Heart left ventricle (tissue), 16 donors: Measurements from ENCODE around the gene ATG16L2. TPM values are rescaled to one million over a fixed set of nuclear protein-coding genes. Genes with fewer than 3 reads are reported as not detected.

Experiments used
- ATAC-seq, 4 donors: fragments of 200-7000 bp; cut with Tn5 transposase; one replicate each; pipeline ENCODE4 v1.9.1; 2020 to 2022; ENCODE audit warnings: moderate library complexity in 4 of 4, mild to moderate bottlenecking in 3 of 4, moderate number of reproducible peaks in 1 of 4
- DNase-seq, 5 donors: peaks; one replicate each; pipeline ENCODE4 v3.0.0-alpha.2; 2020
- H3K27ac ChIP-seq, 12 donors: fragments of 200-600 bp; sonication (generic) in 4 of 12; one replicate each; pipeline versions ENCODE4 v1.5.0 to v1.8.0; 2016 to 2022; ENCODE audit warnings: mild to moderate bottlenecking in 2 of 12
- H3K27me3 ChIP-seq, 9 donors: fragments of 200-600 bp; sonication (generic) in 2 of 9; one replicate each; pipeline versions ENCODE4 v1.5.1 to v1.8.0; 2016 to 2022; ENCODE audit warnings: mild to moderate bottlenecking in 3 of 9
- H3K36me3 ChIP-seq, 9 donors: fragments of 200-600 bp; sonication (generic) in 2 of 9; one replicate each; pipeline versions ENCODE4 v1.5.0 to v1.8.0; 2018 to 2022; ENCODE audit warnings: mild to moderate bottlenecking in 2 of 9
- H3K4me1 ChIP-seq, 12 donors: fragments of 200-600 bp; sonication (generic) in 4 of 12; one replicate each; pipeline versions ENCODE4 v1.5.0 to v1.8.0; 2016 to 2022; ENCODE audit warnings: mild to moderate bottlenecking in 3 of 12
- H3K4me3 ChIP-seq, 12 donors: fragments of 200-600 bp; sonication (generic) in 4 of 12; one replicate each; pipeline versions ENCODE4 v1.5.0 to v1.8.0; 2017 to 2022; ENCODE audit warnings: mild to moderate bottlenecking in 9 of 12, moderate library complexity in 4 of 12
- H3K9me3 ChIP-seq, 12 donors: fragments of 200-600 bp; sonication (generic) in 4 of 12; one replicate each; pipeline versions ENCODE4 v1.5.0 to v1.8.0; 2016 to 2022; ENCODE audit warnings: mild to moderate bottlenecking in 1 of 12
- CTCF ChIP-seq, 12 donors: fragments of 200-600 bp; sonication (generic) in 4 of 12; IDR thresholded peaks; one replicate each; pipeline versions ENCODE4 v1.5.0 to v1.8.0; 2018 to 2022; ENCODE audit warnings: antibody characterized with exemption in 12 of 12, mild to moderate bottlenecking in 5 of 12
- POLR2A ChIP-seq, 2 donors: fragments of 450-650 bp; IDR thresholded peaks; one replicate each; pipeline ENCODE4 v1.6.1; 2017; ENCODE audit warnings: antibody characterized with exemption in 2 of 2, mild to moderate bottlenecking in 2 of 2, moderate library complexity in 2 of 2
- WGBS, 4 donors: extraction: QIAGEN DNeasy Blood & Tissue Kit in 2 of 4; methylation state at CpG; one replicate each; pipeline versions ENCODE4 v1.1.5 to v1.1.7; 2013 to 2018; 5-methylcytosine and 5-hydroxymethylcytosine counted together
- intact Hi-C, 10 donors: fragments of 100-400 bp; cut with DNase I; formaldehyde crosslinking; loops; one replicate each; pipeline versions ENCODE4 v1.11.1 to v1.14.2; 2022
- polyA plus RNA-seq, 2 donors: library from polyadenylated mRNA; stranded (reverse); fragments of 200-250 nt; gene quantifications; one replicate each; pipeline ENCODE4 v1.2.3, GENCODE V29; 2013
- total RNA-seq, 9 donors: library from RNA; depleted of rRNA in 2 of 9; stranded (reverse); fragments of >200 nt in 2 of 9; fragmentation: NEBNext Ultra II Directional in 3 of 9; extraction: Animal tissue kit (Norgen Biotek cat#: 25700) in 3 of 9; gene quantifications; one replicate each; pipeline versions ENCODE4 v1.1.0 to v1.2.4, GENCODE V29; 2016 to 2023
- donor health status: ischemic (EF 13 %, LVEDD 7.1; RV severe dilation, severe dysfunction).
- donor health status: healthy with polysubstance abuse.
- donor health status: DM: no; HTN: yes; CAD: no.
- donor health status: DM: no; HTN: no; CAD: no.
- donor health status: ischemic (EF 25% LVEDD 6.9; RV normal size, moderate dysfunction).
- donor health status: ischemic (EF 25% LVEDD 5.7; RV mildly dilated, moderate dysfunction).
- donor health status: healthy.
- donor health status: DM: yes; HTN: yes; CAD: no.
- donor health status: ischemic (EF 35%, LVEDD 5.7; RV mildly dilated, moderate dysfunction).
- donor health status: nonischemic (EF 11% LVEDD 7.7; RV severe dilation, severe dysfunction).
- donor health status: DM: yes; HTN: yes; CAD: no.
- donor health status: PGD.
- donor health status: ischemic (EF 29% LVEDD 5.4; RV normal size, mild dysfunction).
- donor health status: nonischemic (EF 23%, LVEDD 6.1; RV moderate dilation, normal function).

Gene ATG16L2
- total and polyA plus RNA-seq, 11 donors, result 6.0 to 28.9 (median 13.2) TPM

- Histone ChIP-seq H3K27me3 (no peaks in the 10 kb centered on the region), H3K9me3 (no peaks in the 10 kb centered on the region), H3K36me3 (no peaks in the 10 kb centered on the region), H3K27ac (peak overlapping the region; percentile 51 to 97 (median 92)), H3K4me1 (peaks cover 0 to 41% (median 30%) of the 10 kb centered on the region in 12 donors), H3K4me3 (peak overlapping the region in 10 of 12 donors; percentile 59 to 80 (median 68))
- 68 to 77% (median 71%) methylated on average over 2 of the region's 2 CpGs for WGBS, 4 donors
- ATAC-seq, result no peak
- DNase-seq, result peak in 1 of 5 donors; percentile 26
- no peak for TF ChIP-seq CTCF (IDR thresholded peaks at IDR 0.05)
- no peak for TF ChIP-seq POLR2A (IDR thresholded peaks at IDR 0.05)
- intact Hi-C loops, result loop anchor here in 9 of 10 donors (1.0 to 10.0 kb wide), 6 partner anchors 64 to 198 kb away; no protein-coding TSS in a partner anchor
These were observed 21.2 kb upstream of the ATG16L2 start for GRCh38 chr11:72793076-72793424.

- peaks cover 0 to 37% (median 28%) of the 10 kb centered on the region in 12 donors for H3K4me1 ChIP-seq
- ATAC-seq (peak; percentile 95 to 96 (median 96)), DNase-seq (peak; percentile 96 to 98 (median 97))
- peak within 1 kb of the TSS; percentile 49 to 80 (median 68) for H3K4me3 ChIP-seq
- no peaks in the 10 kb centered on the region for H3K36me3 ChIP-seq
- WGBS, 4 donors, result 1 to 2% (median 2%) methylated on average over 38 to 55 of the region's 55 CpGs
- peak; percentile 94 to 100 (median 98) for TF ChIP-seq CTCF (IDR thresholded peaks at IDR 0.05)
- peak in 1 of 2 donors; percentile 52 for TF ChIP-seq POLR2A (IDR thresholded peaks at IDR 0.05)
- intact Hi-C loops, result loop anchor here in 9 of 10 donors (1.0 to 10.0 kb wide), 6 partner anchors 65 to 199 kb away; no protein-coding TSS in a partner anchor
- no peaks in the 10 kb centered on the region for H3K27me3 ChIP-seq
- no peaks in the 10 kb centered on the region for H3K9me3 ChIP-seq
- H3K27ac ChIP-seq, result peak within 1 kb of the TSS; percentile 51 to 97 (median 92)
These were observed 20.5 kb upstream of the ATG16L2 start, which contains the start of gene STARD10 for GRCh38 chr11:72793425-72794367. STARD10 (minus strand) TSS chr11:72794047; CDS start chr11:72781181, 12,866 bp downstream.

GRCh38 chr11:72798361-72798760 lies 15.8 kb upstream of the ATG16L2 start:
- ATAC-seq (no peak), DNase-seq (no peak)
- H3K4me1 ChIP-seq, result peaks cover 0 to 12% (median 7%) of the 10 kb centered on the region in 12 donors
- intact Hi-C loops, result loop anchor here in 1 of 10 donors (10.0 kb wide), 1 partner anchor 204 kb away; no protein-coding TSS in a partner anchor
- no peak overlapping the region for H3K4me3 ChIP-seq
- no peak overlapping the region for H3K27ac ChIP-seq
- TF ChIP-seq POLR2A (IDR thresholded peaks at IDR 0.05), result no peak
- TF ChIP-seq CTCF (IDR thresholded peaks at IDR 0.05), result no peak
- WGBS, 4 donors, result 77 to 87% (median 83%) methylated on average over 4 of the region's 4 CpGs
- no peaks in the 10 kb centered on the region for H3K36me3 ChIP-seq
- no peaks in the 10 kb centered on the region for H3K9me3 ChIP-seq
- H3K27me3 ChIP-seq, result no peaks in the 10 kb centered on the region

- no peak for ATAC-seq
- H3K9me3 ChIP-seq, result no peaks in the 10 kb centered on the region
- TF ChIP-seq CTCF (IDR thresholded peaks at IDR 0.05), result no peak
- TF ChIP-seq POLR2A (IDR thresholded peaks at IDR 0.05), result no peak
- DNase-seq, result no peak
- H3K4me3 ChIP-seq, result no peak overlapping the region
- H3K36me3 ChIP-seq, result no peaks in the 10 kb centered on the region
- no peak overlapping the region for H3K27ac ChIP-seq
- WGBS, 4 donors, result 78 to 81% (median 79%) methylated on average over 4 of the region's 4 CpGs
- intact Hi-C loops, result loop anchor here in 1 of 10 donors (10.0 kb wide), 1 partner anchor 205 kb away; no protein-coding TSS in a partner anchor
- peaks cover 0 to 8% (median 3%) of the 10 kb centered on the region in 12 donors for H3K4me1 ChIP-seq
- H3K27me3 ChIP-seq, result no peaks in the 10 kb centered on the region
These were observed 14.8 kb upstream of the ATG16L2 start for GRCh38 chr11:72799441-72799840.
